T-helper 1 cell treated with Interleukin-12 subunit alpha and Interleukin-12 subunit beta and Interleukin-4 antibody, amounts not matched to agents 30 ng/mL and 1 ng/mL, for 36 hours (primary cell): ENCODE measurements around the gene FKBP14. TPM values are rescaled to one million over a fixed set of nuclear protein-coding genes. Genes with fewer than 3 reads are reported as not detected.
"Not testable (repeated sequence)": the region's sequence is repeated elsewhere in the genome, so short reads cannot be mapped to it uniquely, and the experiment has no call there.

ENCODE experiments used
- intact Hi-C: fragments of 100-400 bp; cut with micrococcal nuclease; formaldehyde crosslinking; loops from one replicate; pipeline ENCODE4 v1.15.1; 2024
- total RNA-seq: library from RNA; stranded (reverse); gene quantifications from 2 replicates; pipeline ENCODE4 v1.2.3, GENCODE V29; 2022

FKBP14 gene
- total RNA-seq, 1 donor from 2014 or later = 8.4 TPM

DNA sequence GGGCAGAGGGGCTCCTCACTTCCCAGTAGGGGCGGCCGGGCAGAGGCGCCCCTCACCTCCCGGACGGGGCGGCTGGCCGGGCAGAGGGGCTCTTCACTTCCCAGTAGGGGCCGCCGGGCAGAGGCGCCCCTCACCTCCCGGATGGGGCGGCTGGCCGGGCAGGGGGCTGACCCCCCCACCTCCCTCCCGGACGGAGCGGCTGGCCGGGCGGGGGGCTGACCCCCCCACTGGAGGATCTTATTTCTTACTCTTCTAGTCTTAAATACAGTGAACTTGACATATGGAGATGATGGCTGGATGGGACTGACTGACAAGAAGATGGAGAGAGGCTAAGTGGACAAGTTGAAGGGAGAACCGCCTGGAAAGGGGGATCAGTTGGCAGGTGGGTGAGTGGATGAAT is 64.9 kb downstream of the FKBP14 start:
- intact Hi-C loops = not testable (repeated sequence)

Other genes with a start within 250 kb of the FKBP14 start
- gene WIPF3, start 220.2 kb downstream of the FKBP14 start, total RNA-seq = not detected in 2 replicates
- 1.0 TPM in 2 replicates for gene SCRN1, start 36.9 kb downstream of the FKBP14 start, total RNA-seq
- gene PLEKHA8, start 1.7 kb upstream of the FKBP14 start, total RNA-seq = 7.1 TPM in 2 replicates
- 1.1 and 1.5 TPM in 2 replicates for gene MTURN, start 108.3 kb upstream of the FKBP14 start, total RNA-seq